H9 (cell line): Measurements from ENCODE around the gene ACADS. TPM values are rescaled to one million over a fixed set of nuclear protein-coding genes. Genes with fewer than 3 reads are reported as not detected.

Experiments used
- DNase-seq: peaks from one replicate; pipeline ENCODE4 v3.0.0-alpha.2; 2017
- H2AFZ ChIP-seq: one replicate; pipeline ENCODE4 v1.6.1; 2013; ENCODE audit warnings: mild to moderate bottlenecking, low read length, control low read depth, moderate library complexity
- H2AK5ac ChIP-seq: 2 replicates; pipeline ENCODE4 v1.6.1; 2013; ENCODE audit warnings: low read length, control low read depth, mixed read lengths; ENCODE audit not compliant: insufficient read length
- H2BK120ac ChIP-seq: one replicate; pipeline ENCODE4 v1.6.1; 2013; ENCODE audit warnings: low read depth, mild to moderate bottlenecking, low read length, control low read depth, inconsistent platforms; ENCODE audit not compliant: poor library complexity, severe bottlenecking
- H2BK12ac ChIP-seq: 2 replicates; pipeline ENCODE4 v1.6.1; 2013; ENCODE audit warnings: low read length, control low read depth, mixed read lengths, low read depth; ENCODE audit not compliant: insufficient read length
- H2BK15ac ChIP-seq: 2 replicates; pipeline ENCODE4 v1.6.1; 2013; ENCODE audit warnings: low read depth, low read length, control low read depth
- H2BK20ac ChIP-seq: one replicate; pipeline ENCODE4 v1.6.1; 2013; ENCODE audit warnings: low read depth, mild to moderate bottlenecking, low read length, control low read depth, inconsistent platforms; ENCODE audit not compliant: poor library complexity, severe bottlenecking
- H2BK5ac ChIP-seq: 2 replicates; pipeline ENCODE4 v1.6.1; 2013; ENCODE audit warnings: low read length, control low read depth, mixed read lengths; ENCODE audit not compliant: insufficient read length
- H3K14ac ChIP-seq: 2 replicates; pipeline ENCODE4 v1.6.1; 2013; ENCODE audit warnings: low read length, control low read depth; ENCODE audit not compliant: insufficient read depth
- H3K18ac ChIP-seq: 2 replicates; pipeline ENCODE4 v1.6.1; 2013; ENCODE audit warnings: low read depth, mild to moderate bottlenecking, mixed read lengths, low read length, control low read depth; ENCODE audit not compliant: insufficient read length
- H3K23ac ChIP-seq: 2 replicates; pipeline ENCODE4 v1.6.1; 2013; ENCODE audit warnings: low read length, control low read depth, mixed read lengths, low read depth; ENCODE audit not compliant: insufficient read length
- H3K23me2 ChIP-seq: 2 replicates; pipeline ENCODE4 v1.6.1; 2013; ENCODE audit warnings: low read depth, mild to moderate bottlenecking, mixed read lengths, low read length, control low read depth; ENCODE audit not compliant: insufficient read length, poor library complexity, severe bottlenecking
- H3K27ac ChIP-seq: 2 replicates; pipeline ENCODE4 v1.5.1; 2013; ENCODE audit warnings: low read length, control low read depth, mixed read lengths, low read depth; ENCODE audit not compliant: insufficient read length
- H3K27me3 ChIP-seq: 2 replicates; pipeline ENCODE4 v1.6.1; 2013; ENCODE audit warnings: low read length, control low read depth, inconsistent platforms; ENCODE audit not compliant: insufficient read depth
- H3K4ac ChIP-seq: 2 replicates; pipeline ENCODE4 v1.6.1; 2013; ENCODE audit warnings: low read depth, mild to moderate bottlenecking, control low read depth, inconsistent platforms, low read length, moderate library complexity
- H3K4me1 ChIP-seq: 2 replicates; pipeline ENCODE4 v1.6.1; 2013; ENCODE audit warnings: low read length, control low read depth, inconsistent platforms; ENCODE audit not compliant: insufficient read depth
- H3K4me2 ChIP-seq: 2 replicates; pipeline ENCODE4 v1.6.1; 2013; ENCODE audit warnings: low read length, control low read depth, mixed read lengths; ENCODE audit not compliant: insufficient read length, insufficient read depth
- H3K56ac ChIP-seq: 2 replicates; pipeline ENCODE4 v1.6.1; 2013; ENCODE audit warnings: low read depth, mild to moderate bottlenecking, mixed read lengths, low read length, control low read depth; ENCODE audit not compliant: insufficient read length
- H3K79me1 ChIP-seq: 2 replicates; pipeline ENCODE4 v1.6.1; 2013; ENCODE audit warnings: low read depth, mild to moderate bottlenecking, moderate library complexity, low read length, control low read depth, inconsistent platforms; ENCODE audit not compliant: insufficient read depth, poor library complexity, severe bottlenecking
- H3K79me2 ChIP-seq: 2 replicates; pipeline ENCODE4 v1.6.1; 2013; ENCODE audit warnings: low read length, control low read depth, inconsistent platforms; ENCODE audit not compliant: insufficient read depth
- H3K9ac ChIP-seq: 2 replicates; pipeline ENCODE4 v1.6.1; 2013; ENCODE audit warnings: low read length, control low read depth, mixed read lengths; ENCODE audit not compliant: insufficient read length; ENCODE audit errors: extremely low read depth
- H3K9me3 ChIP-seq: one replicate; pipeline ENCODE4 v1.6.1; 2013; ENCODE audit warnings: low read depth, low read length, inconsistent platforms; ENCODE audit not compliant: control insufficient read depth
- H3T11ph ChIP-seq: one replicate; pipeline ENCODE4 v1.6.1; 2013; ENCODE audit warnings: mild to moderate bottlenecking, low read length, control low read depth, inconsistent platforms
- H4K20me1 ChIP-seq: one replicate; pipeline ENCODE4 v1.6.1; 2013; ENCODE audit not compliant: control insufficient read depth, insufficient read length, insufficient read depth
- H4K5ac ChIP-seq: 2 replicates; pipeline ENCODE4 v1.6.1; 2013; ENCODE audit warnings: low read depth, mild to moderate bottlenecking, mixed read lengths, low read length, control low read depth; ENCODE audit not compliant: insufficient read length
- H4K8ac ChIP-seq: replicated peaks from 2 replicates; pipeline ENCODE4 v1.6.1; 2013; ENCODE audit warnings: low read length, control low read depth, mixed read lengths, low read depth; ENCODE audit not compliant: insufficient read length
- H4K91ac ChIP-seq: 2 replicates; pipeline ENCODE4 v1.6.1; 2013; ENCODE audit warnings: low read depth, mild to moderate bottlenecking, moderate library complexity, mixed read lengths, low read length, control low read depth; ENCODE audit not compliant: insufficient read length
- H3K27ac Mint-ChIP-seq, 3 experiments: 2 replicates in 2 of 3; 3 replicates in 1 of 3; pipeline ENCODE4 v1.8.0; 2020 to 2021; ENCODE audit warnings: mixed read lengths in 3 of 3, mild to moderate bottlenecking in 1 of 3, moderate library complexity in 1 of 3
- H3K27me3 Mint-ChIP-seq: 2 replicates; pipeline ENCODE4 v1.8.0; 2021; ENCODE audit warnings: low read depth, mild to moderate bottlenecking, moderate library complexity, mixed read lengths
- H3K36me3 Mint-ChIP-seq, 3 experiments: 2 replicates in 2 of 3; 3 replicates in 1 of 3; pipeline ENCODE4 v1.8.0; 2020 to 2021; ENCODE audit warnings: low read depth in 3 of 3, mixed read lengths in 3 of 3; ENCODE audit not compliant: insufficient read depth in 1 of 3
- H3K4me1 Mint-ChIP-seq, 2 experiments: 2 replicates each; pipeline ENCODE4 v1.8.0; 2020; ENCODE audit warnings: mixed read lengths in 2 of 2
- H3K4me3 Mint-ChIP-seq, 2 experiments: 2 replicates in 1 of 2; 3 replicates in 1 of 2; pipeline ENCODE4 v1.8.0; 2020 to 2021; ENCODE audit warnings: mild to moderate bottlenecking in 2 of 2, mixed read lengths in 2 of 2, moderate library complexity in 1 of 2
- H3K9me3 Mint-ChIP-seq, 2 experiments: 2 replicates in 1 of 2; 3 replicates in 1 of 2; pipeline ENCODE4 v1.8.0; 2020; ENCODE audit warnings: mild to moderate bottlenecking in 2 of 2, mixed read lengths in 2 of 2, moderate library complexity in 1 of 2
- CTCF ChIP-seq: fragments of 200-600 bp; sonication (generic); conservative IDR thresholded peaks from 3 replicates; pipeline ENCODE4 v1.8.0; 2021; ENCODE audit warnings: antibody characterized with exemption, mild to moderate bottlenecking
- WGBS: extraction: QIAGEN DNeasy Blood & Tissue Kit; methylation state at CpG from one replicate; pipeline ENCODE4 v1.1.7; 2013; ENCODE audit warnings: missing lambda C conversion rate, low lambda C conversion rate, mixed read lengths; ENCODE audit not compliant: insufficient read length; ENCODE audit errors: extremely low coverage; 5-methylcytosine and 5-hydroxymethylcytosine counted together
- total RNA-seq: library from RNA; stranded (reverse); gene quantifications from 2 replicates; pipeline ENCODE4 v1.2.1, GENCODE V29; 2021

ACADS gene
- total RNA-seq, 1 experiment from 2014 or later: 8.3 TPM

- Mint-ChIP-seq H3K4me3 (peak overlapping the region; percentile 83 to 85), H3K27ac (peak overlapping the region in 1 of 3 experiments; percentile 93; a peak in 3 of 7 replicates), H3K9me3 (no peaks in the 10 kb centered on the region), H3K4me1 (peaks cover 19% of the 10 kb centered on the region in 2 experiments), H3K27me3 (no peaks in the 10 kb centered on the region; the same call in 1 of the 2 replicates), H3K36me3 (peaks cover 20 to 38% (median 33%) of the 10 kb centered on the region in 3 experiments)
- TF ChIP-seq CTCF: no peak
- Histone ChIP-seq H3K9me3 (no peaks in the 10 kb centered on the region), H3K56ac (no peak overlapping the region), H3K4ac (no peak overlapping the region), H3K23me2 (peaks cover 7% of the 10 kb centered on the region), H4K91ac (no peak overlapping the region), H2BK20ac (no peak overlapping the region), H3K18ac (no peak overlapping the region), H2AK5ac (no peak overlapping the region), H3K4me1 (no peaks in the 10 kb centered on the region; the same call in 1 of the 2 replicates), H3K27ac (no peak overlapping the region), H3T11ph (no peak overlapping the region), H2AFZ (no peak overlapping the region), H3K14ac (no peak overlapping the region), H2BK5ac (no peak overlapping the region), H4K8ac (no peak overlapping the region), H3K27me3 (no peaks in the 10 kb centered on the region), H3K23ac (no peak overlapping the region), H2BK12ac (no peak overlapping the region), H3K9ac (peak overlapping the region; percentile 79), H4K5ac (no peak overlapping the region), H2BK120ac (no peak overlapping the region), H4K20me1 (no peaks in the 10 kb centered on the region), H3K79me1 (no peaks in the 10 kb centered on the region), H3K4me2 (peak overlapping the region; percentile 69), H3K79me2 (no peaks in the 10 kb centered on the region; the same call in 1 of the 2 replicates), H2BK15ac (no peak overlapping the region)
- WGBS: no CpG with 5 or more reads among the region's 6 CpGs
- DNase-seq: peak; percentile 37
These were observed 14.2 kb upstream of the ACADS start for GRCh38 chr12:120711411-120711810.
